Mesothelial cell of epicardium (in vitro differentiated cells): Measurements from ENCODE around the gene NNT. TPM values are rescaled to one million over a fixed set of nuclear protein-coding genes. Genes with fewer than 3 reads are reported as not detected.

Source experiments
- DNase-seq, 2 experiments: peaks; one replicate each; pipeline ENCODE4 v3.0.0; 2021; ENCODE audit warnings: low spot score in 2 of 2; ENCODE audit not compliant: unreplicated experiment in 2 of 2
- H3K27ac Mint-ChIP-seq: 2 replicates; pipeline ENCODE4 v1.8.0; 2021; ENCODE audit warnings: mixed read lengths
- H3K27me3 Mint-ChIP-seq: 2 replicates; pipeline ENCODE4 v1.8.0; 2021; ENCODE audit warnings: low read depth, mixed read lengths
- H3K36me3 Mint-ChIP-seq: 2 replicates; pipeline ENCODE4 v1.8.0; 2021; ENCODE audit warnings: mixed read lengths
- H3K4me1 Mint-ChIP-seq: 2 replicates; pipeline ENCODE4 v1.8.0; 2021; ENCODE audit warnings: mixed read lengths
- H3K4me3 Mint-ChIP-seq: 2 replicates; pipeline ENCODE4 v1.8.0; 2021; ENCODE audit warnings: mild to moderate bottlenecking, moderate library complexity, mixed read lengths
- H3K9me3 Mint-ChIP-seq: 2 replicates; pipeline ENCODE4 v1.8.0; 2021; ENCODE audit warnings: mixed read lengths
- CTCF ChIP-seq: fragments of 200-600 bp; sonication (generic); IDR thresholded peaks from one replicate; pipeline ENCODE4 v1.5.0; 2021; ENCODE audit warnings: antibody characterized with exemption; ENCODE audit not compliant: unreplicated experiment
- total RNA-seq: library from RNA; stranded (reverse); gene quantifications from 3 replicates; pipeline ENCODE4 v1.2.1, GENCODE V29; 2021

The NNT gene
- total RNA-seq, 1 donor from 2014 or later = 68.7 TPM

GRCh38 chr5:43642428-43642827 is 39.4 kb downstream of the NNT start:
- no peak for TF ChIP-seq CTCF
- no peaks in the 10 kb centered on the region for H3K9me3 Mint-ChIP-seq
- no peaks in the 10 kb centered on the region for H3K27me3 Mint-ChIP-seq
- no peak overlapping the region for H3K27ac Mint-ChIP-seq
- DNase-seq = no peak
- peaks cover 4% of the 10 kb centered on the region for H3K36me3 Mint-ChIP-seq
- no peaks in the 10 kb centered on the region for H3K4me1 Mint-ChIP-seq
- no peak overlapping the region for H3K4me3 Mint-ChIP-seq

GRCh38 chr5:43643327-43643726 is 40.3 kb downstream of the NNT start:
- Mint-ChIP-seq H3K36me3 (peaks cover 4% of the 10 kb centered on the region), H3K27me3 (no peaks in the 10 kb centered on the region), H3K9me3 (no peaks in the 10 kb centered on the region), H3K4me1 (peaks cover under 1% of the 10 kb centered on the region), H3K27ac (no peak overlapping the region), H3K4me3 (no peak overlapping the region)
- DNase-seq = no peak
- no peak for TF ChIP-seq CTCF

GRCh38 chr5:43643750-43644149 is 40.8 kb downstream of the NNT start:
- no peak overlapping the region for H3K4me3 Mint-ChIP-seq
- no peaks in the 10 kb centered on the region for H3K9me3 Mint-ChIP-seq
- no peak for TF ChIP-seq CTCF
- peaks cover 5% of the 10 kb centered on the region for H3K4me1 Mint-ChIP-seq
- peaks cover 4% of the 10 kb centered on the region for H3K36me3 Mint-ChIP-seq
- no peak for DNase-seq
- H3K27me3 Mint-ChIP-seq = no peaks in the 10 kb centered on the region
- no peak overlapping the region for H3K27ac Mint-ChIP-seq

GRCh38 chr5:43646992-43647391 is 44.0 kb downstream of the NNT start:
- no peak for DNase-seq
- Mint-ChIP-seq H3K9me3 (no peaks in the 10 kb centered on the region), H3K27me3 (no peaks in the 10 kb centered on the region), H3K4me1 (peaks cover 11% of the 10 kb centered on the region), H3K27ac (peak overlapping the region; percentile 59), H3K4me3 (no peak overlapping the region), H3K36me3 (peaks cover 12% of the 10 kb centered on the region)
- TF ChIP-seq CTCF = no peak

GRCh38 chr5:43647789-43648188 is 44.8 kb downstream of the NNT start:
- H3K27ac Mint-ChIP-seq = no peak overlapping the region
- no peak for TF ChIP-seq CTCF
- peaks cover 15% of the 10 kb centered on the region for H3K36me3 Mint-ChIP-seq
- peaks cover 11% of the 10 kb centered on the region for H3K4me1 Mint-ChIP-seq
- no peak for DNase-seq
- H3K27me3 Mint-ChIP-seq = no peaks in the 10 kb centered on the region
- H3K9me3 Mint-ChIP-seq = no peaks in the 10 kb centered on the region
- no peak overlapping the region for H3K4me3 Mint-ChIP-seq

GRCh38 chr5:43648499-43649124 is 45.6 kb downstream of the NNT start:
- Mint-ChIP-seq H3K27me3 (no peaks in the 10 kb centered on the region), H3K4me3 (no peak overlapping the region), H3K27ac (peak overlapping the region; percentile 44), H3K4me1 (peaks cover 11% of the 10 kb centered on the region), H3K9me3 (no peaks in the 10 kb centered on the region), H3K36me3 (peaks cover 18% of the 10 kb centered on the region)
- no peak for TF ChIP-seq CTCF
- no peak for DNase-seq
